K562 (cell line): ENCODE data around the gene DDAH2. TPM values are rescaled to one million over a fixed set of nuclear protein-coding genes. Genes with fewer than 3 reads are reported as not detected.

Source experiments
- CBFA2T3 ChIP-seq: fragments of 450-650 bp; IDR thresholded peaks from 2 replicates; pipeline ENCODE4 v1.6.1; 2017
- CLOCK ChIP-seq: fragments of 250-450 bp; sonication (Bioruptor Pico); IDR thresholded peaks from 2 replicates; pipeline ENCODE4 v1.4.0; 2020; ENCODE audit warnings: mild to moderate bottlenecking, moderate library complexity, borderline replicate concordance
- CREB3 ChIP-seq: fragments of 450-650 bp; conservative IDR thresholded peaks from 2 replicates; pipeline ENCODE4 v1.6.1; 2016; ENCODE audit warnings: missing genetic modification characterization, low read depth, mild to moderate bottlenecking, missing compliant biosample characterization, moderate library complexity
- DMBX1 ChIP-seq: fragments of 250-450 bp; sonication (Bioruptor Pico); IDR thresholded peaks from 2 replicates; pipeline ENCODE4 v1.8.0; 2022; ENCODE audit warnings: inconsistent platforms, mild to moderate bottlenecking, moderate library complexity, borderline replicate concordance
- FOXO4 ChIP-seq: fragments of 450-650 bp; formaldehyde crosslinking; IDR thresholded peaks from 2 replicates; pipeline ENCODE4 v1.4.0; 2020; ENCODE audit warnings: mild to moderate bottlenecking, moderate library complexity
- GATAD2A ChIP-seq: fragments of 450-650 bp; IDR thresholded peaks from 2 replicates; pipeline ENCODE4 v1.6.1; 2017
- PTBP1 ChIP-seq: fragments of 200-400 bp; formaldehyde crosslinking; IDR thresholded peaks from 2 replicates; pipeline ENCODE4 v1.6.1; 2017; ENCODE audit warnings: low read depth, low read length
- RHOXF2B ChIP-seq: fragments of 250-450 bp; sonication (Bioruptor Pico); conservative IDR thresholded peaks from 2 replicates; pipeline ENCODE4 v1.5.1; 2021
- STAT5A ChIP-seq: IDR thresholded peaks from 2 replicates; pipeline ENCODE4 v1.6.1; 2012; ENCODE audit warnings: low read length, inconsistent platforms, borderline replicate concordance
- TRIM24 ChIP-seq, 2 experiments: fragments of 450-650 bp; IDR thresholded peaks; 2 replicates each; pipeline ENCODE4 v1.6.1; 2016
- TSHZ1 ChIP-seq: fragments of 250-450 bp; sonication (Bioruptor Pico); IDR thresholded peaks from 2 replicates; pipeline ENCODE4 v1.4.0; 2020; ENCODE audit warnings: mild to moderate bottlenecking, moderate library complexity
- UBTF ChIP-seq, 2 experiments: IDR thresholded peaks; 2 replicates each; pipeline ENCODE4 v1.6.1; 2012; ENCODE audit warnings: improper control_type of control experiment in 2 of 2, low read depth in 2 of 2, low read length in 2 of 2, borderline replicate concordance in 1 of 2
- ZNF449 ChIP-seq: fragments of 250-450 bp; sonication (Bioruptor Pico); IDR thresholded peaks from 2 replicates; pipeline ENCODE4 v1.8.0; 2022; ENCODE audit warnings: moderate library complexity, mild to moderate bottlenecking, inconsistent platforms
- ZNF696 ChIP-seq: fragments of 250-450 bp; sonication (Bioruptor Pico); conservative IDR thresholded peaks from 2 replicates; pipeline ENCODE4 v1.4.0; 2020; ENCODE audit warnings: mild to moderate bottlenecking, moderate library complexity
- polyA plus RNA-seq, 8 experiments: library from polyadenylated mRNA; depleted of rRNA in 4 of 8; stranded (reverse) in 5 of 8; unstranded in 3 of 8; fragments of >200 nt; fragmentation: Nextera tagmentation in 2 of 8; fragmentation: Illumina TruSeq in 1 of 8; extraction: Ambion mirVana in 2 of 8; extraction: Trizol in 1 of 8; gene quantifications; 2 replicates each; pipeline versions ENCODE4 v1.2.1 to v1.2.3, GENCODE V29; 2011 to 2014; ENCODE audit warnings: inconsistent platforms in 1 of 8, missing spikeins in 1 of 8
- total RNA-seq, 7 experiments: library from RNA; depleted of rRNA in 6 of 7; stranded (reverse); fragments of >200 nt in 6 of 7; fragmentation: Illumina TruSeq in 2 of 7; extraction: Trizol in 2 of 7; gene quantifications; 2 replicates each; pipeline versions ENCODE4 v1.2.1 to v1.2.3, GENCODE V29; 2011 to 2021; ENCODE audit warnings: low replicate concordance in 1 of 7

DDAH2 gene
- total and polyA plus RNA-seq, 9 of the 15 experiments (the other 6 are each of a cell fraction or from before 2014, with no cell fraction given) = 1.8 to 45.4 (median 21.4) TPM

GRCh38 chr6:31717499-31718222 is 11.4 kb downstream of the DDAH2 start (continued):
- TF ChIP-seq DMBX1 = no peak
- no peak for TF ChIP-seq ZNF696
- TF ChIP-seq CBFA2T3 = no peak
- no peak for TF ChIP-seq CLOCK (CRISPR knock-in tag)
- TF ChIP-seq CREB3 = no peak
- TF ChIP-seq ZNF449 (CRISPR knock-in tag) = no peak
- no peak for TF ChIP-seq PTBP1
- peak in 1 of 2 experiments; percentile 65; a peak in 1 of 4 replicates for TF ChIP-seq UBTF (IDR thresholded peaks at IDR 0.05; ENCODE audit: borderline replicate concordance in 1 of 2, low read depth in 2 of 2, low read length in 2 of 2)
- no peak for TF ChIP-seq FOXO4
- no peak; the same call in none of the 2 replicates for TF ChIP-seq STAT5A
- no peak for TF ChIP-seq TSHZ1
- TF ChIP-seq GATAD2A = no peak
- TF ChIP-seq TRIM24 (IDR thresholded peaks at IDR 0.05) = no peak
- no peak for TF ChIP-seq RHOXF2B (CRISPR knock-in tag)
